GM12865 (cell line): ENCODE results near the gene CNNM2.
"Not testable (repeated sequence)": the region's sequence is repeated elsewhere in the genome, so short reads cannot be mapped to it uniquely, and the experiment has no call there.

Source experiments
- DNase-seq: peaks from one replicate; pipeline ENCODE4 v3.0.0; 2010; ENCODE audit warnings: low read depth
- H3K4me3 ChIP-seq: 2 replicates; pipeline ENCODE4 v1.5.1; 2011; ENCODE audit warnings: mild to moderate bottlenecking, low read depth, low read length, control low read depth
- TF ChIP-seq, protein P1 (sequence below): IDR thresholded peaks from 2 replicates; pipeline ENCODE4 v1.5.1; 2011; ENCODE audit warnings: low read length, control low read depth, low read depth, inconsistent platforms; ENCODE audit not compliant: insufficient read depth; ENCODE audit errors: missing control alignments

CNNM2 gene

DNA sequence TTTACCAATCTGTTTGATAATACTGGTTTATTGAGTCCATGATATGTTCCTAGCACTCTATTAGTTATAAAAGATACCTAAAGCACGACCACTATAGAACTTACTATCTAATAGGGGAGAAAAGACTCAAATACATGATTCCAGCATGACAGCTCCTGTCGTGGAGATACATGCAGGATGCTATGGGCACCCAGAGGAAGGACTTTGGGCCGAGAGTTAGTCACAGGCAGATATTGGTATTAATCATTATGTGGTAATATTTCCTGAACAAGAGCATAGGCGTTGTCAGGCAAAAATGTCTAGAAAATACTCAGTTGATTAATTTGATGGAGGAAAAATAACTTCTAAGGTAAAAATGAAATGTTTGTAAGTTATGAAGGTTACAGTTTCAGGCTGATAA lies 31.8 kb downstream of the CNNM2 start:
- TF ChIP-seq, protein P1, sequence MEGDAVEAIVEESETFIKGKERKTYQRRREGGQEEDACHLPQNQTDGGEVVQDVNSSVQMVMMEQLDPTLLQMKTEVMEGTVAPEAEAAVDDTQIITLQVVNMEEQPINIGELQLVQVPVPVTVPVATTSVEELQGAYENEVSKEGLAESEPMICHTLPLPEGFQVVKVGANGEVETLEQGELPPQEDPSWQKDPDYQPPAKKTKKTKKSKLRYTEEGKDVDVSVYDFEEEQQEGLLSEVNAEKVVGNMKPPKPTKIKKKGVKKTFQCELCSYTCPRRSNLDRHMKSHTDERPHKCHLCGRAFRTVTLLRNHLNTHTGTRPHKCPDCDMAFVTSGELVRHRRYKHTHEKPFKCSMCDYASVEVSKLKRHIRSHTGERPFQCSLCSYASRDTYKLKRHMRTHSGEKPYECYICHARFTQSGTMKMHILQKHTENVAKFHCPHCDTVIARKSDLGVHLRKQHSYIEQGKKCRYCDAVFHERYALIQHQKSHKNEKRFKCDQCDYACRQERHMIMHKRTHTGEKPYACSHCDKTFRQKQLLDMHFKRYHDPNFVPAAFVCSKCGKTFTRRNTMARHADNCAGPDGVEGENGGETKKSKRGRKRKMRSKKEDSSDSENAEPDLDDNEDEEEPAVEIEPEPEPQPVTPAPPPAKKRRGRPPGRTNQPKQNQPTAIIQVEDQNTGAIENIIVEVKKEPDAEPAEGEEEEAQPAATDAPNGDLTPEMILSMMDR, result no peak
- DNase-seq, result no peak
- no peak overlapping the region for H3K4me3 ChIP-seq

DNA sequence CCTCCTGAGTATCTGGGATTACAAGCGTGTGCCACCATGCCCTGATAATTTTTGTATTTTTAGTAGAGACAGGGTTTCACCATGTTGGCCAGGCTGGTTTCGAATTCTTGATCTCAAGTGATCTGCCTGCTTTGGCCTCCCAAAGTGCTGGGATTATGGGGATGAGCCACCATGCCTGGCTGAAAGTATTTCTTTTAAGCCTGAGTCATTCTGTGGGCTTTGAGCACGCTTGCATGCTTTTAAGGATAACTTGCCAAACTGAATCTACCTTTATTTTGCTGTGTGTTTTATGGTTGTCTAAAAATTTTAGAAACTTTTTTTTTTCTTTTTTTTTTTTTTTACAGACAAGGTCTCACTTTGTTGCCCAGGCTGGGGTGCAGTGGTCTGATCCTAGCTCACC lies 33.2 kb downstream of the CNNM2 start:
- TF ChIP-seq, protein P1, result no peak
- DNase-seq, result no peak
- no peak overlapping the region for H3K4me3 ChIP-seq

DNA sequence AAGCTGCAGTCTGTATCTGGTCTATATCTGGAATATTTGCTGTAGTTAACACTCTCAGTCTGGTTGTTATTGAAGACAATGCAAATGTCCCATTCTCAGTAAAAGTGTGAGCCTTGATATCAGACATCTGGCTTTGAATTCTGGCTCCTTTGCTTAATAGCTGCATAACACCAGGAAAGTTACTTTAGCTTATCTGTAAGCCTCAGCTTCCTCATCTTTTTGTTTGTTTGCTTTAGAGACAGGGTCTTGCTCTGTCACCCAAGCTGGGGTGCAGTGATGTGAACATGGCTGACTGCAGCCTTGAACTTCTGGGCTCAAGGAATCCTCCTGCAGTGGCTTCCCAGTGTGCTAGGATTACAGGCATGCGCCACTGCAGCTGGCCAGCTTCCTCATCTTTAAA lies 41.3 kb downstream of the CNNM2 start:
- DNase-seq, result no peak
- no peak overlapping the region for H3K4me3 ChIP-seq
- TF ChIP-seq, protein P1, result no peak

DNA sequence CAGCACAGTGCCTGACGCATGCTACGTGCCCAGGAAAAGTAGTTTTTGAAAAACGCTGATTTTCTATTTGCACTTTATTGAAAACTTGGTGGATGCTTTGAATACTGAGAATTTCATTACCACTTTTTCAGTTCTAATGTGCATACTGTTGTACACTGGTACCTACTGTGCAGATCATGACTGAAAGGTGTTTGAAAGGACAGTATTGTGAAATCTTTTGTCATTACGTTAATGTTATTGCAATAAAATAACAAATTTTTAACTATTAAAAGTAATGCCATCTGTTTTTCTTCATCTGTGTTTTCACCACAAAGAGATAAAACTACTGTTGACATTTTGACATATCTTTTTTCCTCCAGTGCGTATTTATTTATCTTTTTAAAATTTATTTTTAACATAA lies 42.1 kb downstream of the CNNM2 start:
- no peak overlapping the region for H3K4me3 ChIP-seq
- TF ChIP-seq, protein P1, result no peak
- DNase-seq, result no peak

DNA sequence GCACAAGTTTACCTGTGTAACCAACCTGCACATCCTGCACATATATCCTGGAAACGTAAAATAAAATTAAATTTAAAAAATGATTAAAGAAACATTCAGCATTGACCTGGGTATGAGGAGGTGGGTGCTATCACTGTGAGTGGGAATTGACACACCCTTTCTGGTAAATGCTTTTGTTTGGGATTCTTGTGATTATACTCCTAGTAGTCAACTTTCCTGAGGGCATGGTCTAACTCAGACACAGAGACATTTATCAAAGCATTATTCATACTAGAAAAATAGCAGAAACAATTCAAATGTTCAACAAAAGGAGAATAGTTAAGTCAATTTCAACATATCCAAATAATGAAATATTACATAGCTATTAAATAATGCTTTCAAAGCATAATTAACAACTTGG lies 44.2 kb downstream of the CNNM2 start:
- TF ChIP-seq, protein P1, result no peak
- no peak for DNase-seq
- H3K4me3 ChIP-seq, result no peak overlapping the region

DNA sequence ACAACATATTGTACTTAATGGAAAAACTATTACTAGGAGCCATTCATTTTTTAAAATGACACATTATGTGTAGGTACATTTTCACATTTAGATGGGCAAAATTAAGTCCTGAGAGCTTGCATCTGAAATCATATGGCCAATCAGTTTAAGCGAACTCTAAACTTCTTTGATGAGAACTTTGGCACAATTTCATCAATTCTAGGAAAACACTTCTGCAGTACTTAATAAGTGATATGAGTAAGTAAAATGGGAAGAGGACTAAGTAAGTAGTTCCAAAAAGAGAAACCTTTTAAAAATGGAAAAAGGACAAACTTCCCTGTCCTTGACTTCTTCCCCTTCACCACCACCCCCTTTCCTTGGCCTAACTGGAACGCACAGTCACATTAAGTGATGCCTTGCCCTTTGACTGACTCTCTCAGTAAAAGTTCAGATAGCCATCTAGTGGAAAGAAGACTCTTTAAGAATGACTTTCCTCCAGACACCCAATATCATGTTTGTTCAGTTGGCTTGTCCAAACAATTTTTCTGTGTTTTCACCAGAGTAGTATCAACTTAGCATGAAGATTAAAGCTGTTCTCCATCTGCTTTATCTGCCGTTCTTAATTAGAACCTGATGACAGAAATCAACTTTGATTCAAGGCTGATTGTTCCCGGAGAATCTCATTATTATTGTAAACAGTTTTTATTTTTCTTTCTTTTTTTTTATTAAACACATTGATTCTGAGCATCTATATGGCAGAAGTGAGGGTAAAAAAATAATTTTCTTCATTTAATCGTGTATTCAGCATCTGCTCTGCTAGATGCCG lies 45.1 kb downstream of the CNNM2 start:
- TF ChIP-seq, protein P1, result no peak
- DNase-seq, result no peak
- H3K4me3 ChIP-seq, result no peak overlapping the region

DNA sequence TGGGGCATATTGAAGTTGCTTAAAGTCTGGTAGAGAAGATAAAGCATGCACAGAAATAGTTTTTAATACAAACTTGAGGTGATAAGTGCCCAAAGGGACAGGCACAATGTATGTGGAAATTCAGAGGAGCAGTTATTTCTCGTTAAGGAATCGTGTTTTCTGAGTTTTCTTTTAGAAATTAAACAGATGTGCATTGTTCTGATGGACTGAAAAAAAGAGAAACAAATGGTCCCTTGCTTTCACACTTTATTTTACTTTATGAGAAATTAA lies 45.6 kb downstream of the CNNM2 start:
- TF ChIP-seq, protein P1, result no peak
- H3K4me3 ChIP-seq, result no peak overlapping the region

DNA sequence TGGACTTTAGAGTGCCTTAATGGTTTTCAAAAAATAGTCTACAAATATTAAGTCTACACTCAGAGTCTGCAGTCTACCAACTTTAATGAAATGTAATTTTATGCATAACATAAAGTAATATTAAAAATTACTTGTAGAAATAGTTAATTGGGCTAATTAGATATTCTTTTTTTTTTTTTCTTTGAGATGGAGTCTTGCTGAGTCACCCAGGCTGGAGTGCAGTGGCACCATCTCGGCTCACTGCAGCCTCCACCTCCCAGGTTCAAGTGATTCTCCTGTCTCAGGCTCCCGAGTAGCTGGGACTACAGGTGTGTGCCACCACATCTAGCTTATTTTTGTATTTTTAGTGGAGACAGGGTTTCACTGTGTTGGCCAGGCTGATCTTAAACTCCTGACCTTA lies 46.0 kb downstream of the CNNM2 start:
- not testable (repeated sequence) for H3K4me3 ChIP-seq, DNase-seq

More for the DNA sequence above, 45.6 kb downstream of the CNNM2 start:
- no peak for DNase-seq
